Astrocyte (in vitro differentiated cells and primary cell): ENCODE data around the gene PGC. TPM values are rescaled to one million over a fixed set of nuclear protein-coding genes. Genes with fewer than 3 reads are reported as not detected.

Experiments
- DNase-seq: peaks from one replicate; pipeline ENCODE4 v3.0.0-alpha.2; 2010; ENCODE audit warnings: low read depth
- FAIRE-seq: peaks from 2 replicates; lab custom pipeline; 2011; peaks lifted over from hg19 to GRCh38; lab: Jason Lieb, UNC
- H2AFZ ChIP-seq: 2 replicates; pipeline ENCODE4 v1.6.0; 2012; ENCODE audit warnings: low read depth, low read length, inconsistent platforms
- H3K27ac ChIP-seq: 2 replicates; pipeline ENCODE4 v1.5.1; 2011; ENCODE audit warnings: low read depth, low read length, inconsistent platforms
- H3K27me3 ChIP-seq: 2 replicates; pipeline ENCODE4 v1.6.0; 2011; ENCODE audit warnings: low read length, inconsistent platforms; ENCODE audit not compliant: insufficient read depth
- H3K36me3 ChIP-seq: 2 replicates; pipeline ENCODE4 v1.5.1; 2011; ENCODE audit warnings: low read length, inconsistent platforms; ENCODE audit not compliant: insufficient read depth
- H3K4me1 ChIP-seq: 2 replicates; pipeline ENCODE4 v1.5.1; 2011; ENCODE audit warnings: low read length, inconsistent platforms; ENCODE audit not compliant: insufficient read depth
- H3K4me2 ChIP-seq: 2 replicates; pipeline ENCODE4 v1.6.0; 2012; ENCODE audit warnings: low read length, inconsistent platforms
- H3K4me3 ChIP-seq: 2 replicates; pipeline ENCODE4 v1.5.1; 2011; ENCODE audit warnings: low read depth, mild to moderate bottlenecking, low read length, inconsistent platforms; ENCODE audit not compliant: insufficient read depth
- H3K79me2 ChIP-seq: 2 replicates; pipeline ENCODE4 v1.6.0; 2012; ENCODE audit warnings: mild to moderate bottlenecking, low read length, inconsistent platforms; ENCODE audit not compliant: insufficient read depth
- H3K9ac ChIP-seq: 2 replicates; pipeline ENCODE4 v1.6.0; 2012; ENCODE audit warnings: mild to moderate bottlenecking, low read length, inconsistent platforms
- H3K9me3 ChIP-seq: 2 replicates; pipeline ENCODE4 v1.5.1; 2012; ENCODE audit warnings: low read depth, mild to moderate bottlenecking, low read length, inconsistent platforms; ENCODE audit not compliant: insufficient read depth
- H4K20me1 ChIP-seq: 2 replicates; pipeline ENCODE4 v1.6.0; 2012; ENCODE audit warnings: low read length, inconsistent platforms; ENCODE audit not compliant: insufficient read depth
- H3K27ac Mint-ChIP-seq: one replicate; pipeline ENCODE4 v1.8.0; 2021; ENCODE audit warnings: mild to moderate bottlenecking, mixed read lengths; ENCODE audit not compliant: unreplicated experiment
- H3K27me3 Mint-ChIP-seq: one replicate; pipeline ENCODE4 v1.8.0; 2021; ENCODE audit warnings: low read depth, mixed read lengths; ENCODE audit not compliant: unreplicated experiment
- H3K36me3 Mint-ChIP-seq: one replicate; pipeline ENCODE4 v1.8.0; 2021; ENCODE audit warnings: low read depth, mixed read lengths; ENCODE audit not compliant: unreplicated experiment
- H3K4me1 Mint-ChIP-seq: one replicate; pipeline ENCODE4 v1.8.0; 2021; ENCODE audit warnings: low read depth, mixed read lengths; ENCODE audit not compliant: unreplicated experiment
- H3K4me3 Mint-ChIP-seq: one replicate; pipeline ENCODE4 v1.8.0; 2021; ENCODE audit warnings: mild to moderate bottlenecking, moderate library complexity, mixed read lengths; ENCODE audit not compliant: unreplicated experiment
- H3K9me3 Mint-ChIP-seq: one replicate; pipeline ENCODE4 v1.8.0; 2021; ENCODE audit warnings: mild to moderate bottlenecking, mixed read lengths; ENCODE audit not compliant: unreplicated experiment
- CTCF ChIP-seq: IDR thresholded peaks from 2 replicates; pipeline ENCODE4 v1.5.1; 2011; ENCODE audit warnings: low read depth, mild to moderate bottlenecking, inconsistent platforms, low read length, moderate library complexity; ENCODE audit not compliant: insufficient read depth
- EZH2 ChIP-seq: IDR thresholded peaks from 2 replicates; pipeline ENCODE4 v1.6.1; 2012; ENCODE audit warnings: mild to moderate bottlenecking, low read length, inconsistent platforms; ENCODE audit not compliant: insufficient read depth
- total RNA-seq: library from RNA; stranded (reverse); gene quantifications from 2 replicates; pipeline ENCODE4 v1.2.1, GENCODE V29; 2021

The PGC gene
- total RNA-seq, 1 donor from 2014 or later = not detected

GRCh38 chr6:41755895-41756294 is 8.7 kb upstream of the PGC start:
- Histone ChIP-seq H2AFZ (no peak overlapping the region), H3K4me3 (no peak overlapping the region), H3K4me1 (no peaks in the 10 kb centered on the region), H3K27ac (no peak overlapping the region), H3K9ac (no peak overlapping the region), H3K4me2 (no peak overlapping the region), H3K27me3 (peaks cover 13% of the 10 kb centered on the region), H3K79me2 (no peaks in the 10 kb centered on the region), H3K36me3 (no peaks in the 10 kb centered on the region), H4K20me1 (no peaks in the 10 kb centered on the region), H3K9me3 (no peaks in the 10 kb centered on the region)
- no peaks in the 10 kb centered on the region for H3K36me3 Mint-ChIP-seq
- peaks cover 13% of the 10 kb centered on the region for H3K27me3 Mint-ChIP-seq
- FAIRE-seq = no peak
- H3K9me3 Mint-ChIP-seq = no peaks in the 10 kb centered on the region
- no peak for TF ChIP-seq CTCF
- TF ChIP-seq EZH2 = no peak
- no peak for DNase-seq
- H3K27ac Mint-ChIP-seq = no peak overlapping the region
- peaks cover 13% of the 10 kb centered on the region for H3K4me1 Mint-ChIP-seq
- no peak overlapping the region for H3K4me3 Mint-ChIP-seq

- FAIRE-seq = no peak
- no peaks in the 10 kb centered on the region for H3K4me1 Mint-ChIP-seq
- H3K9me3 Mint-ChIP-seq = peaks cover 2% of the 10 kb centered on the region
Observed at GRCh38 chr6:41750374-41750773, 3.2 kb upstream of the PGC start.

More at GRCh38 chr6:41750374-41750773, 3.2 kb upstream of the PGC start:
- Mint-ChIP-seq H3K36me3 (no peaks in the 10 kb centered on the region), H3K27me3 (peaks cover 23% of the 10 kb centered on the region), H3K27ac (no peak overlapping the region), H3K4me3 (no peak overlapping the region)
- Histone ChIP-seq H3K36me3 (no peaks in the 10 kb centered on the region), H3K27me3 (peaks cover 16% of the 10 kb centered on the region), H3K9me3 (no peaks in the 10 kb centered on the region), H3K27ac (no peak overlapping the region), H4K20me1 (no peaks in the 10 kb centered on the region), H3K79me2 (no peaks in the 10 kb centered on the region), H2AFZ (no peak overlapping the region), H3K4me1 (no peaks in the 10 kb centered on the region), H3K4me2 (no peak overlapping the region), H3K4me3 (no peak overlapping the region), H3K9ac (no peak overlapping the region)
- TF ChIP-seq CTCF = no peak
- TF ChIP-seq EZH2 = no peak
- no peak for DNase-seq
